DND-41 (cell line): ENCODE results near the gene SLC30A3.

Experiments used
- ATAC-seq: fragments of 200-7000 bp; cut with Tn5 transposase; 3 replicates; pipeline ENCODE4 v1.9.1; 2021; ENCODE audit warnings: low read depth; ENCODE audit not compliant: insufficient read depth
- DNase-seq: peaks from one replicate; pipeline ENCODE4 v3.0.0-alpha.2; 2020
- H2AFZ ChIP-seq: 2 replicates; pipeline ENCODE4 v1.6.0; 2012; ENCODE audit warnings: low read depth, low read length
- H3K27ac ChIP-seq: 2 replicates; pipeline ENCODE4 v1.5.1; 2012; ENCODE audit warnings: low read length, inconsistent platforms
- H3K27me3 ChIP-seq: fragments of 200-600 bp; sonication (generic); 2 replicates; pipeline ENCODE4 v1.6.0; 2012; ENCODE audit warnings: low read length, mild to moderate bottlenecking, inconsistent platforms; ENCODE audit not compliant: insufficient read depth, poor library complexity
- H3K36me3 ChIP-seq: 2 replicates; pipeline ENCODE4 v1.5.1; 2012; ENCODE audit warnings: low read length, inconsistent platforms; ENCODE audit not compliant: insufficient read depth
- H3K4me1 ChIP-seq: 2 replicates; pipeline ENCODE4 v1.5.1; 2012; ENCODE audit warnings: mild to moderate bottlenecking, low read length; ENCODE audit not compliant: insufficient read depth
- H3K4me2 ChIP-seq: 2 replicates; pipeline ENCODE4 v1.6.0; 2012; ENCODE audit warnings: mild to moderate bottlenecking, moderate library complexity, low read length, inconsistent platforms; ENCODE audit not compliant: insufficient read depth
- H3K4me3 ChIP-seq, 2 experiments: fragments of 200-600 bp in 1 of 2; shearing (Covaris generic) in 1 of 2; 2 replicates each; pipeline ENCODE4 v1.5.1; 2012 to 2016; ENCODE audit warnings: inconsistent platforms in 2 of 2, low read length in 2 of 2, mild to moderate bottlenecking in 2 of 2, low read depth in 1 of 2, moderate library complexity in 1 of 2
- H3K79me2 ChIP-seq: 2 replicates; pipeline ENCODE4 v1.6.0; 2012; ENCODE audit warnings: low read length, inconsistent platforms; ENCODE audit not compliant: insufficient read depth
- H3K9ac ChIP-seq: 2 replicates; pipeline ENCODE4 v1.6.0; 2012; ENCODE audit warnings: low read depth, mild to moderate bottlenecking, inconsistent platforms, low read length, moderate library complexity
- H3K9me3 ChIP-seq: 2 replicates; pipeline ENCODE4 v1.5.1; 2012; ENCODE audit warnings: low read length, moderate library complexity, mild to moderate bottlenecking, inconsistent platforms; ENCODE audit not compliant: insufficient read depth, severe bottlenecking
- H4K20me1 ChIP-seq: 2 replicates; pipeline ENCODE4 v1.6.0; 2012; ENCODE audit warnings: low read length; ENCODE audit not compliant: insufficient read depth
- EZH2 ChIP-seq: IDR thresholded peaks from 3 replicates; pipeline ENCODE4 v1.6.1; 2012; ENCODE audit warnings: borderline replicate concordance, low read depth, mild to moderate bottlenecking, moderate library complexity, low read length, inconsistent platforms; ENCODE audit not compliant: severe bottlenecking
- TF ChIP-seq, protein P1 (sequence below): IDR thresholded peaks from 2 replicates; pipeline ENCODE4 v1.5.1; 2012; ENCODE audit warnings: borderline replicate concordance, low read length, moderate library complexity, mild to moderate bottlenecking; ENCODE audit not compliant: poor library complexity, severe bottlenecking; ENCODE audit errors: extremely low read depth

SLC30A3 gene

DNA sequence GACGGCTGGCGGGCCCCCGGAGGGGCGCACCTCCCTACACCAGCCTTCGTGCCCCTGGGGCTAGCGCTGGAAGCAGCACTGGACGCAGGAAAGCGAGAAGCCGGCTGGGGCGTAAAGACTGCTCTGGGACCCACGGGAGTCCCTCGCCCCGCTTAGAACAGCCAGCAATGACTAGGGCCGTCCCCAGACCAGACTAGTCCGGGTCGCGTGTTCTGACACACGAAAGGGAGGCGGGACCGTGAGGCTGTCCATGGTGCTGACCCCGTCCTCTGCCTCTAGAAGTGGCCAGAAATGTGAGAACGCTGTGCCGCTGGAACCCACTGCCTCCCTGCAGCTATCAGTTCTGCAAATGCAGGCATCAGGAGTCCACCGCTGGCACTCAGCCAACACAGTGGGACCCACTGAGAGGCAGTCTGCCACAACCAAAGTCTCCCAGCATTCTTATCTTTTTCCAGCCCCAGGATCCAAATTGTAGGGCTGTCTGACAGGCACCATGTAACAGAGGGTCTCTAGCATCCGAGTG lies 45.6 kb upstream of the SLC30A3 start, which contains the start of gene UCN:
UCN (minus strand) TSS at position 87 of the 523 bp plus-strand sequence. CDS start 550 bp downstream, outside the sequence.
- no peak within 1 kb of the TSS for H3K4me3 ChIP-seq
- H3K9ac ChIP-seq, result no peak within 1 kb of the TSS
- no peaks in the 10 kb centered on the region for H3K79me2 ChIP-seq
- no peaks in the 10 kb centered on the region for H3K9me3 ChIP-seq
- ATAC-seq (0 out of 3 replicates have a peak, but pooled peaks have one; percentile 39), DNase-seq (peak; percentile 23)
- H3K27me3 ChIP-seq, result no peaks in the 10 kb centered on the region
- peaks cover 25% of the 10 kb centered on the region for H3K36me3 ChIP-seq
- no peak within 1 kb of the TSS for H3K27ac ChIP-seq
- H3K4me1 ChIP-seq, result peaks cover under 1% of the 10 kb centered on the region; the same call in 1 of the 2 replicates
- H4K20me1 ChIP-seq, result peaks cover 7% of the 10 kb centered on the region
- H3K4me2 ChIP-seq, result no peak within 1 kb of the TSS
- no peak within 1 kb of the TSS for H2AFZ ChIP-seq
- no peak for TF ChIP-seq EZH2
- TF ChIP-seq, protein P1, sequence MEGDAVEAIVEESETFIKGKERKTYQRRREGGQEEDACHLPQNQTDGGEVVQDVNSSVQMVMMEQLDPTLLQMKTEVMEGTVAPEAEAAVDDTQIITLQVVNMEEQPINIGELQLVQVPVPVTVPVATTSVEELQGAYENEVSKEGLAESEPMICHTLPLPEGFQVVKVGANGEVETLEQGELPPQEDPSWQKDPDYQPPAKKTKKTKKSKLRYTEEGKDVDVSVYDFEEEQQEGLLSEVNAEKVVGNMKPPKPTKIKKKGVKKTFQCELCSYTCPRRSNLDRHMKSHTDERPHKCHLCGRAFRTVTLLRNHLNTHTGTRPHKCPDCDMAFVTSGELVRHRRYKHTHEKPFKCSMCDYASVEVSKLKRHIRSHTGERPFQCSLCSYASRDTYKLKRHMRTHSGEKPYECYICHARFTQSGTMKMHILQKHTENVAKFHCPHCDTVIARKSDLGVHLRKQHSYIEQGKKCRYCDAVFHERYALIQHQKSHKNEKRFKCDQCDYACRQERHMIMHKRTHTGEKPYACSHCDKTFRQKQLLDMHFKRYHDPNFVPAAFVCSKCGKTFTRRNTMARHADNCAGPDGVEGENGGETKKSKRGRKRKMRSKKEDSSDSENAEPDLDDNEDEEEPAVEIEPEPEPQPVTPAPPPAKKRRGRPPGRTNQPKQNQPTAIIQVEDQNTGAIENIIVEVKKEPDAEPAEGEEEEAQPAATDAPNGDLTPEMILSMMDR, result no peak

DNA sequence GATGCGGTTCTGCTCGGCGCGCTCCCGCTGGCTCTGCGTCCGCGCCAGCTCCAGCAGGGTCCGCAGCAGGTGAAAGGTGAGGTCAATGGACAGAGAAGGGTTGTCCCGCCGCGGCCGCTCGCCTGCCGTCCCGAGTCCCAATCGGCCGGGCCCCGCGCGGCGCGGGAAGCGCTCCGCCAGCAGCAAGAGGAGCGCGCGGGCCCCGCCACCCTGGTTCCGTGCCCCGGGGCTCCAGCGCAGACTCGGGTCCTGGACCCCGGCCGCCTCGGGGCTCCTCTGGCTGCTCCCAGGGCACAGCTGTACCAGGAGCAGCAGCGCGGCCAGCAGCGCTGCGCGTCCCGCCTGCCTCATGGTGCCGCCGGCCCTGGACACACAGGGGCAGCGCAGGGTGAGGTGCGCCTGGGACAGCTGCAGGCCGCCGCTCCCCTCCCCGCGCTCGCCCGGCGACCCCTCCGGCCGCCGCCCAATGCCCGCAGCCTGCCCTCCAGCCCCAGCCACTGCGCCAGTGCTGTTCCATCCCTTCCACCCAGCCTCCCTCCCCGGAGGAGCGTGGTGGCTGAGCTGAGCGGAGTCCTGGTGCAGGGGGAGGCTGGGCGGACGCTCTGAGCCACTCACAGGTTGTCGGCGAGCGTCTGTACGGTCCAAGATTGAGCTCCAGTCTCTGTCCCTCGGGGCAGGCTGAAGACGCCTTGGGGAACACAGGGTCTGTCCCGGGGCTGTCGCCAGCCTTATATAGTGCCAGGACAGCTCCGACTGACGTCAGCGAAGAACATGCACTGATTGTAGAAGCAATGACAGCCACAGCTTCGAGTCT lies 44.9 kb upstream of the SLC30A3 start:
- Histone ChIP-seq H3K9ac (no peak overlapping the region), H2AFZ (no peak overlapping the region), H3K36me3 (peaks cover 25% of the 10 kb centered on the region), H3K27me3 (no peaks in the 10 kb centered on the region), H3K4me1 (peaks cover 5% of the 10 kb centered on the region), H3K79me2 (no peaks in the 10 kb centered on the region), H4K20me1 (peaks cover 7% of the 10 kb centered on the region), H3K9me3 (no peaks in the 10 kb centered on the region), H3K4me2 (no peak overlapping the region), H3K4me3 (no peak overlapping the region), H3K27ac (no peak overlapping the region)
- no peak for ATAC-seq
- TF ChIP-seq, protein P1, result no peak
- TF ChIP-seq EZH2, result no peak
- DNase-seq, result no peak

- no peak overlapping the region for H3K27ac ChIP-seq
- H3K4me3 ChIP-seq, result no peak overlapping the region
- H3K9ac ChIP-seq, result no peak overlapping the region
- peaks cover 5% of the 10 kb centered on the region for H3K4me1 ChIP-seq
- TF ChIP-seq, protein P1, result no peak
- TF ChIP-seq EZH2, result no peak
- H3K27me3 ChIP-seq, result no peaks in the 10 kb centered on the region
- peaks cover 7% of the 10 kb centered on the region for H4K20me1 ChIP-seq
- no peak overlapping the region for H2AFZ ChIP-seq
- H3K4me2 ChIP-seq, result no peak overlapping the region
- DNase-seq (no peak), ATAC-seq (no peak)
- H3K79me2 ChIP-seq, result no peaks in the 10 kb centered on the region
- no peaks in the 10 kb centered on the region for H3K9me3 ChIP-seq
- peaks cover 25% of the 10 kb centered on the region for H3K36me3 ChIP-seq
Observed at GRCh38 chr2:27307287-27307544, 44.4 kb upstream of the SLC30A3 start.
